DOHH2 (cell line): Measurements from ENCODE around the gene MLXIP.

ENCODE experiments used
- EZH2phosphoT487 ChIP-seq: fragments of 200-600 bp; sonication (generic); IDR thresholded peaks from 2 replicates; pipeline ENCODE4 v1.6.1; 2017; ENCODE audit warnings: borderline replicate concordance, mild to moderate bottlenecking, antibody characterized with exemption, low read length, moderate library complexity, mixed read lengths
- TF ChIP-seq, protein P1 (sequence below): fragments of 200-600 bp; sonication (generic); IDR thresholded peaks from one replicate; pipeline ENCODE4 v1.5.1; 2014; ENCODE audit warnings: antibody characterized with exemption, mild to moderate bottlenecking, low read depth, low read length; ENCODE audit not compliant: poor library complexity, severe bottlenecking

DNA sequence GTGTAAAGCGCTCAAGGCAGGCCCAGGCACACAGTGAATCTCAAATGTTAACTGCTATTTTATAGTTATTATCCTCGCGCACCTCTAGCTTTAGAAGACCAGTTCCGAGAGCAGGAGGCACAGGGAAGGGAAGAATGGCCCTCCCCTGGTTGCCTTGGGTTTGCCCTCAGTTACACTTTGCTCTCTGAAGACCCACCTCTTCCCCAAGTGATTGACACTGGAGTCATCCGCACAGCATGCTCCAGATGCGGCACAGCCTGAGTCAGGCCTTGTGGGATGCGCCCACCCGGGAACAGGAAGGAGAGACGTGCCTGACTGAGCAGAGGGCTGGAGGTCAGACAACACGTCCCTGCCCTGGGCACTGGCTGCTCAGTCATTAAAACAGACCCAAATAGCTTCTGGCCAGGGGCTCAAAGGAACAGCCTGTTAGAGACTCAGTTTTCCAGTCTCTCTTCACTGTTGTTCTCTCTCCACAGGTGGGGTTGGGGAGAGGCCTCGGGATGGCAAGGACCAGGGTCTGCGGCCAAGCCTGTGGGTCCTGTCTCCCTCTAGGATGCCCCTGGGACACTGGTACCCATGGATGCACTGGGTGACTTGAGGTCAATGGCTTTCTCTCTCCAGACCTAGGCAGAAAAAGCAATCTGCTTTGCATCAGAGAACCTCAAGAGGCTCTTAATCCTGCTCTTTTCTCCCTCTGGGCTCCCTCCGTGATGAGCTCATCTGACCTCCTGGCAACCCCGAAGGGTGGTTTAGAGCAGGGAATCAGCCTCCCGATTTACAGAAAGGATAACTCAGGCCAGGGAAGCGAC lies 13.6 kb upstream of the MLXIP start:
- no peak for TF ChIP-seq EZH2phosphoT487
- TF ChIP-seq, protein P1, sequence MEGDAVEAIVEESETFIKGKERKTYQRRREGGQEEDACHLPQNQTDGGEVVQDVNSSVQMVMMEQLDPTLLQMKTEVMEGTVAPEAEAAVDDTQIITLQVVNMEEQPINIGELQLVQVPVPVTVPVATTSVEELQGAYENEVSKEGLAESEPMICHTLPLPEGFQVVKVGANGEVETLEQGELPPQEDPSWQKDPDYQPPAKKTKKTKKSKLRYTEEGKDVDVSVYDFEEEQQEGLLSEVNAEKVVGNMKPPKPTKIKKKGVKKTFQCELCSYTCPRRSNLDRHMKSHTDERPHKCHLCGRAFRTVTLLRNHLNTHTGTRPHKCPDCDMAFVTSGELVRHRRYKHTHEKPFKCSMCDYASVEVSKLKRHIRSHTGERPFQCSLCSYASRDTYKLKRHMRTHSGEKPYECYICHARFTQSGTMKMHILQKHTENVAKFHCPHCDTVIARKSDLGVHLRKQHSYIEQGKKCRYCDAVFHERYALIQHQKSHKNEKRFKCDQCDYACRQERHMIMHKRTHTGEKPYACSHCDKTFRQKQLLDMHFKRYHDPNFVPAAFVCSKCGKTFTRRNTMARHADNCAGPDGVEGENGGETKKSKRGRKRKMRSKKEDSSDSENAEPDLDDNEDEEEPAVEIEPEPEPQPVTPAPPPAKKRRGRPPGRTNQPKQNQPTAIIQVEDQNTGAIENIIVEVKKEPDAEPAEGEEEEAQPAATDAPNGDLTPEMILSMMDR = no peak
